Activated T-cell treated with anti-CD3 and anti-CD28 coated beads, Interleukin-2, amount 50 U/mL, for 72 hours (primary cell): ENCODE results near the gene SDHAF4. TPM values are rescaled to one million over a fixed set of nuclear protein-coding genes. Genes with fewer than 3 reads are reported as not detected.
"Not testable (repeated sequence)": the region's sequence is repeated elsewhere in the genome, so short reads cannot be mapped to it uniquely, and the experiment has no call there.

ENCODE experiments used
- ATAC-seq, 2 donors: fragments of 150-1000 bp; cut with Tn5 transposase; replicated peaks in 1 of 2; 2 replicates each; pipeline ENCODE4 v1.10.0; 2021; ENCODE audit warnings: moderate library complexity in 2 of 2, mild to moderate bottlenecking in 1 of 2
- DNase-seq, 2 donors: peaks; one replicate each; pipeline ENCODE4 v3.0.0; 2021 to 2022; ENCODE audit warnings: mixed read lengths in 1 of 2
- H3K27ac Mint-ChIP-seq: one replicate; pipeline ENCODE4 v1.8.0; 2022; ENCODE audit warnings: mild to moderate bottlenecking, moderate library complexity, mixed read lengths
- H3K27me3 Mint-ChIP-seq: one replicate; pipeline ENCODE4 v1.8.0; 2022; ENCODE audit warnings: low read depth, mixed read lengths
- H3K36me3 Mint-ChIP-seq, 2 donors: one replicate each; pipeline ENCODE4 v1.8.0; 2022; ENCODE audit warnings: mixed read lengths in 2 of 2, mild to moderate bottlenecking in 1 of 2; ENCODE audit not compliant: insufficient read depth in 2 of 2
- H3K4me1 Mint-ChIP-seq: one replicate; pipeline ENCODE4 v1.8.0; 2022; ENCODE audit warnings: low read depth, mixed read lengths
- H3K4me3 Mint-ChIP-seq, 2 donors: one replicate each; pipeline ENCODE4 v1.8.0; 2022; ENCODE audit warnings: mild to moderate bottlenecking in 2 of 2, mixed read lengths in 2 of 2, moderate library complexity in 2 of 2
- H3K9me3 Mint-ChIP-seq, 2 donors: one replicate each; pipeline ENCODE4 v1.8.0; 2022; ENCODE audit warnings: mixed read lengths in 2 of 2
- total RNA-seq, 2 donors: library from RNA; stranded (reverse); gene quantifications; one replicate each; pipeline ENCODE4 v1.2.3, GENCODE V29; 2022

The SDHAF4 gene
- total RNA-seq, 2 donors from 2014 or later, result 13.6 to 18.6 TPM

GRCh38 chr6:70604254-70604653 is 37.5 kb downstream of the SDHAF4 start:
- Mint-ChIP-seq H3K27me3 (no peaks in the 10 kb centered on the region), H3K27ac (no peak overlapping the region), H3K36me3 (peaks cover 4 to 10% of the 10 kb centered on the region in 2 donors), H3K4me3 (no peak overlapping the region), H3K4me1 (peaks cover 9% of the 10 kb centered on the region), H3K9me3 (peaks cover 1 to 8% of the 10 kb centered on the region in 2 donors)
- ATAC-seq, result no peak
- DNase-seq, result no peak

DNA sequence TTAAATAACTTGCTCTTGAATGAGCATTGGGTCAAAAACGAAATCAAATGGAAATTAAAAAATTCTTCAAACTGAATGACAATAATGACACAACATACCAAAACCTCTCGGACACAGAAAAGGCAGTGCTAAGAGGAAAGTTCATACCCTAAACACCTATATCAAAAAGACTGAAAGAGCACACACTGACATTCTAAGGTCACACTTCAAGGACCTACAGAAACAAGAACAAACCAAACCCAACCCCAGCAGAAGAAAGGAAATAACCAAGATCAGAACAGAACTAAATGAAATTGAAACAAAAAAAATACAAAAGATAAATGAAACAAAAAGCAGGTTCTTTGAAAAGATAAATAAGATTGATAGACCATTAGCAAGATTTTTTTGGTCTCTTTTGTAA is 40.6 kb downstream of the SDHAF4 start:
- not testable (repeated sequence) for H3K27me3 Mint-ChIP-seq, DNase-seq, H3K4me1 Mint-ChIP-seq, H3K4me3 Mint-ChIP-seq, H3K9me3 Mint-ChIP-seq, ATAC-seq, H3K27ac Mint-ChIP-seq
- peaks cover 4 to 10% of the 10 kb centered on the region in 2 donors for H3K36me3 Mint-ChIP-seq

- not testable (repeated sequence) for H3K27ac Mint-ChIP-seq, DNase-seq, ATAC-seq, H3K36me3 Mint-ChIP-seq, H3K4me3 Mint-ChIP-seq, H3K9me3 Mint-ChIP-seq, H3K27me3 Mint-ChIP-seq, H3K4me1 Mint-ChIP-seq
Measured at GRCh38 chr6:70609181-70609580, 42.5 kb downstream of the SDHAF4 start.

DNA sequence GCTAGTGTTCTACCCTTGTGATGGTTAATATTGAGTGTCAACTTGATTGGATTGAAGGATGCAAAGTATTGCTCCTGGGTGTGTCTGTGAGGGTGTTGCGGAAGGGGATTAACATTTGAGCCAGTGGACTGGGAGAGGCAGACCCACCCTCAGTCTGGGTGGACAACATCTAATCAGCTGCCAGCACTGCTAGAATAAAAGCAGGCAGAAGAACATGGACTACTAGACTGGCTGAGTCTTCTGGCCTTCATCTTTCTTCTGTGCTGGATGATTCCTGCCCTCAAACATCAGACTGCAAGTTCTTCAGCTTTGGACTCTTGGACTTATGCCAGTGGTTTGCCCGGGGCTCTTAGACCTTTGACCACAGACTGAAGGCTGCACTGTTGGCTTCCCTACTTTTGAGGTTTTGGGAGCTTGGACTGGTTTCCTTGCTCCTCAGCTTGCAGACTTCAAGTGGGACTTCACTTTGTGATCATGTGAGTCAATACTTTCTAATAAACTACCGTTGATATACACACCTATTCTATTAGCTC is 50.1 kb downstream of the SDHAF4 start:
- H3K4me3 Mint-ChIP-seq, result no peak overlapping the region
- no peaks in the 10 kb centered on the region for H3K36me3 Mint-ChIP-seq
- H3K9me3 Mint-ChIP-seq, result no peaks in the 10 kb centered on the region
- DNase-seq (no peak), ATAC-seq (no peak)
- H3K27ac Mint-ChIP-seq, result no peak overlapping the region
- no peaks in the 10 kb centered on the region for H3K4me1 Mint-ChIP-seq
- no peaks in the 10 kb centered on the region for H3K27me3 Mint-ChIP-seq

- no peak overlapping the region for H3K27ac Mint-ChIP-seq
- no peaks in the 10 kb centered on the region for H3K4me1 Mint-ChIP-seq
- no peak for ATAC-seq
- DNase-seq, result no peak
- H3K36me3 Mint-ChIP-seq, result no peaks in the 10 kb centered on the region
- H3K9me3 Mint-ChIP-seq, result no peaks in the 10 kb centered on the region
- no peak overlapping the region for H3K4me3 Mint-ChIP-seq
- H3K27me3 Mint-ChIP-seq, result no peaks in the 10 kb centered on the region
Measured at GRCh38 chr6:70620746-70621145, 54.0 kb downstream of the SDHAF4 start.

- no peak overlapping the region for H3K27ac Mint-ChIP-seq
- ATAC-seq (no peak), DNase-seq (no peak)
- no peaks in the 10 kb centered on the region for H3K27me3 Mint-ChIP-seq
- H3K4me3 Mint-ChIP-seq, result no peak overlapping the region
- H3K36me3 Mint-ChIP-seq, result no peaks in the 10 kb centered on the region
- no peaks in the 10 kb centered on the region for H3K9me3 Mint-ChIP-seq
- H3K4me1 Mint-ChIP-seq, result no peaks in the 10 kb centered on the region
Measured at GRCh38 chr6:70622461-70622860, 55.7 kb downstream of the SDHAF4 start.

GRCh38 chr6:70625436-70625835 is 58.7 kb downstream of the SDHAF4 start:
- H3K9me3 Mint-ChIP-seq, result no peaks in the 10 kb centered on the region
- DNase-seq (no peak), ATAC-seq (no peak)
- no peaks in the 10 kb centered on the region for H3K36me3 Mint-ChIP-seq
- no peak overlapping the region for H3K27ac Mint-ChIP-seq
- H3K27me3 Mint-ChIP-seq, result no peaks in the 10 kb centered on the region
- H3K4me3 Mint-ChIP-seq, result no peak overlapping the region
- no peaks in the 10 kb centered on the region for H3K4me1 Mint-ChIP-seq

DNA sequence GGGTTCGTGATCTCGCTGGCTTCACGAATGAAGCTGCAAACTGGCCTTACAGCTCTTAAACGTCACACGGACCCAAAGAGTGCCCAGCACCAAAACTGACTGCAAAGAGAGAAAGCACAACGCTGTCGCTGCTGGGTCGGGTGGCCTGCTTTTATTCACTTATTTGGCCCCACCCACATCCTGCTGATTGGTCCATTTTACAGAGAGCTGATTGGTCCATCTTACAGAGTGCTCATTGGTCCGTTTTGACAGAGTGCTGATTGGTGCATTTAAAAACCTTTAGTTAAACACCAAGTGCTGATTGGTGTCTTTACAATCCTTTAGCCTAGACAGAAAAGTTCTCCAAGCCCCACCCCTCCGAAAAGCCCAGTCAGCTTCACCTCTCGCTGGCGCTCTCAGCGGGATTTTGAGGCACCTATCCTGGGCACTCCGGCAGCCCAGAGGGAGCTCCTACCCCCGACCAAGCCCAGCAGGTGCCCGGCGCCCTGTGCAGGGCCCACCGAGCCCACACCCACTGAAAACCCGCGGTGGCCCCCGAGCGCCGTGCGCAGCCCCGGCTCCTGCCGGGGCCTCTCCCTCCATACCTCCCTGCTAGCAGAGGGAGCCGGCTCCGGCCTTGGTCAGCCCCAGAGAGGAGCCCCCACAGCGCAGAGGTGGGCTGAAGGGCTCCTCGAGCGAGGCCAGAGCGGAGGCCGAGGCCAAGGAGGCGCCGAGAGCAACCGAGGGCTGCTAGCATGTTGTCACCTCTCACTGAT is 60.9 kb downstream of the SDHAF4 start:
- Mint-ChIP-seq H3K36me3 (no peaks in the 10 kb centered on the region), H3K9me3 (no peaks in the 10 kb centered on the region), H3K27me3 (no peaks in the 10 kb centered on the region), H3K4me3 (no peak overlapping the region), H3K4me1 (no peaks in the 10 kb centered on the region), H3K27ac (no peak overlapping the region)
- no peak for ATAC-seq
- DNase-seq, result no peak

GRCh38 chr6:70629929-70630328 is 63.2 kb downstream of the SDHAF4 start:
- Mint-ChIP-seq H3K27ac (no peak overlapping the region), H3K36me3 (no peaks in the 10 kb centered on the region), H3K9me3 (no peaks in the 10 kb centered on the region), H3K4me3 (no peak overlapping the region), H3K4me1 (no peaks in the 10 kb centered on the region), H3K27me3 (no peaks in the 10 kb centered on the region)
- ATAC-seq, result no peak
- DNase-seq, result no peak

DNA sequence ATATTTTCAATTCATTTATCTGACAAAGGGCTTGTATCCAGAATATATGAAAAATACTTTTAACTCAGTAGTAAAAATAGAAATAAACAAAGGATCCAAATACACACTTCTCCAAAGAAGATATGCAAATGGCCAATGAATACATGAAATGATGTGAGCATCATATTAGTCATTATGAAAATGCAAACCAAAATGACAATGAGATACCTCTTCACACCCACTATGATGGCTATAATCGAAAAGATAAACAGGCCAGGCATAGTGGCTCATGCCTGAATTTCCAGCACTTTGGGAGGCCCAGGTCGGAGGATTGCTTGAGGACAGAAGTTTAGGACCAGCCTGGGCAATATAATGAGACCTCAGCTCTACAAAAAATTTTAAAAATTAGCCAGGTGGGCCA is 67.1 kb downstream of the SDHAF4 start:
- H3K4me3 Mint-ChIP-seq, result no peak overlapping the region

DNA sequence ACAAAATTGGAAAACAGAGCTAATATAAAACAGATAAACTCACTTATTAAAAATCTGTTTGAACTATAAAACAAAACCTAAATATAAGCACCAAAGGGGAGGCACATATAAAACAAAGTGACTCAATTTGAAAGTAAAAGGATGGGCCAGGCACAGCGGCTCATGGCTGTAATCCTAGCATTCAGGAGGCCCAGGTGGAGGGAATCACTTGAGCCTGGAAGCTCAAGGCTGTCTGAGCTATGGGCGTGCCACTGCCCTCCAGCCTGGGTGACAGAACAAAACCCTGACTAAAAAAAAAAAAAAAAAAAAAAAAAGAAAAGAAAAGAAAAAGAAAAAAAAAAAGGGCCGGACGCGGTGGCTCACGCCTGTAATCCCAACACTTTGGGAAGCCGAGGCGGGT is 69.9 kb downstream of the SDHAF4 start:
- Mint-ChIP-seq H3K9me3 (no peaks in the 10 kb centered on the region), H3K36me3 (no peaks in the 10 kb centered on the region), H3K4me1 (no peaks in the 10 kb centered on the region), H3K27me3 (peaks cover 5% of the 10 kb centered on the region), H3K27ac (no peak overlapping the region), H3K4me3 (no peak overlapping the region)
- DNase-seq, result no peak
- ATAC-seq, result no peak

More for the DNA sequence above, 67.1 kb downstream of the SDHAF4 start:
- ATAC-seq (peak; percentile 63 to 80), DNase-seq (no peak)
- H3K9me3 Mint-ChIP-seq, result no peaks in the 10 kb centered on the region
- no peak overlapping the region for H3K27ac Mint-ChIP-seq
- no peaks in the 10 kb centered on the region for H3K4me1 Mint-ChIP-seq
- H3K27me3 Mint-ChIP-seq, result peaks cover 1% of the 10 kb centered on the region
- no peaks in the 10 kb centered on the region for H3K36me3 Mint-ChIP-seq

- peak in 1 of 2 donors; percentile 35 for ATAC-seq
- DNase-seq, result no peak
- H3K9me3 Mint-ChIP-seq, result no peaks in the 10 kb centered on the region
- no peak overlapping the region for H3K27ac Mint-ChIP-seq
- H3K4me1 Mint-ChIP-seq, result no peaks in the 10 kb centered on the region
- H3K36me3 Mint-ChIP-seq, result no peaks in the 10 kb centered on the region
- H3K27me3 Mint-ChIP-seq, result peaks cover 5% of the 10 kb centered on the region
- H3K4me3 Mint-ChIP-seq, result no peak overlapping the region
Measured at GRCh38 chr6:70638468-70638867, 71.7 kb downstream of the SDHAF4 start.
